Glutamatergic neuron (in vitro differentiated cells): ENCODE results near the gene IL1RAPL2. TPM values are rescaled to one million over a fixed set of nuclear protein-coding genes. Genes with fewer than 3 reads are reported as not detected.
"Not testable (repeated sequence)": the region's sequence is repeated elsewhere in the genome, so short reads cannot be mapped to it uniquely, and the experiment has no call there.

ENCODE experiments used
- DNase-seq: peaks from one replicate; pipeline ENCODE4 v3.0.0; 2022
- H3K27ac Mint-ChIP-seq: one replicate; pipeline ENCODE4 v1.8.0; 2020; ENCODE audit warnings: mild to moderate bottlenecking, mixed read lengths, inconsistent platforms; ENCODE audit not compliant: unreplicated experiment
- H3K27me3 Mint-ChIP-seq: one replicate; pipeline ENCODE4 v1.8.0; 2020; ENCODE audit warnings: mild to moderate bottlenecking, moderate library complexity, mixed read lengths, inconsistent platforms; ENCODE audit not compliant: unreplicated experiment
- H3K36me3 Mint-ChIP-seq: one replicate; pipeline ENCODE4 v1.8.0; 2020; ENCODE audit warnings: mild to moderate bottlenecking, mixed read lengths, inconsistent platforms; ENCODE audit not compliant: unreplicated experiment
- H3K4me1 Mint-ChIP-seq: one replicate; pipeline ENCODE4 v1.8.0; 2020; ENCODE audit warnings: mild to moderate bottlenecking, low read depth, mixed read lengths, inconsistent platforms; ENCODE audit not compliant: unreplicated experiment
- H3K4me3 Mint-ChIP-seq: one replicate; pipeline ENCODE4 v1.8.0; 2020; ENCODE audit warnings: mild to moderate bottlenecking, mixed read lengths, inconsistent platforms; ENCODE audit not compliant: unreplicated experiment
- H3K9me3 Mint-ChIP-seq: one replicate; pipeline ENCODE4 v1.8.0; 2020; ENCODE audit warnings: mild to moderate bottlenecking, moderate library complexity, mixed read lengths, inconsistent platforms; ENCODE audit not compliant: unreplicated experiment
- total RNA-seq: library from RNA; stranded (reverse); fragmentation: NEBNext Ultra II Directional; extraction: Animal tissue kit (Norgen Biotek cat#: 25700); gene quantifications from one replicate; pipeline ENCODE4 v1.2.1, GENCODE V29; 2021; ENCODE audit not compliant: unreplicated experiment
- TF ChIP-seq, protein P1 (sequence below): fragments of 200-600 bp; sonication (generic); IDR thresholded peaks from one replicate; pipeline ENCODE4 v1.5.0; 2021; ENCODE audit not compliant: partially characterized antibody, unreplicated experiment

IL1RAPL2 gene
- total RNA-seq, 1 donor from 2014 or later, result 0.76 TPM

DNA sequence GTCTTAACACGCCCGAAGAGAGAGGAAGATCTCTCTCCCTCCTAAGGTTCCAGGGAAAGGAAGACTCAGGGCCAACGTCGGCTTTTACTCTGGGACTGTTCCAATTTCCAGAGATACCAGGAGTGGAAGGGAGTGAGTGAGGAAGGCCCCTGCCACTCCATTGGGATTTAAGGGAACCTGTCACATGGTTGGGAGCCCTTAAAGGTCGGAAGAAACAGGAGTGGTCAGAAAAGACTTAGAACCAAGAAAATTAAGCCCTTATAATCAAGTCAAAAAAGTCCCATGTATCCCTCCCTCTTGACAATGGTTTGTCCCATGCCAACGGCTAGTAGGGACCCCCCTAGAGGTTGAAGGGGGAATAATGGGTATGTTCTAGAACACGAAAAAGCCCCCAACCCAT, 654.6 kb downstream of the IL1RAPL2 start, which contains the start of gene TEX13A:
TSS of gene TEX13A (minus strand) at position 59 of the 400 bp plus-strand sequence. CDS start 297 bp downstream, outside the sequence.
- DNase-seq, result no peak
- TF ChIP-seq, protein P1, sequence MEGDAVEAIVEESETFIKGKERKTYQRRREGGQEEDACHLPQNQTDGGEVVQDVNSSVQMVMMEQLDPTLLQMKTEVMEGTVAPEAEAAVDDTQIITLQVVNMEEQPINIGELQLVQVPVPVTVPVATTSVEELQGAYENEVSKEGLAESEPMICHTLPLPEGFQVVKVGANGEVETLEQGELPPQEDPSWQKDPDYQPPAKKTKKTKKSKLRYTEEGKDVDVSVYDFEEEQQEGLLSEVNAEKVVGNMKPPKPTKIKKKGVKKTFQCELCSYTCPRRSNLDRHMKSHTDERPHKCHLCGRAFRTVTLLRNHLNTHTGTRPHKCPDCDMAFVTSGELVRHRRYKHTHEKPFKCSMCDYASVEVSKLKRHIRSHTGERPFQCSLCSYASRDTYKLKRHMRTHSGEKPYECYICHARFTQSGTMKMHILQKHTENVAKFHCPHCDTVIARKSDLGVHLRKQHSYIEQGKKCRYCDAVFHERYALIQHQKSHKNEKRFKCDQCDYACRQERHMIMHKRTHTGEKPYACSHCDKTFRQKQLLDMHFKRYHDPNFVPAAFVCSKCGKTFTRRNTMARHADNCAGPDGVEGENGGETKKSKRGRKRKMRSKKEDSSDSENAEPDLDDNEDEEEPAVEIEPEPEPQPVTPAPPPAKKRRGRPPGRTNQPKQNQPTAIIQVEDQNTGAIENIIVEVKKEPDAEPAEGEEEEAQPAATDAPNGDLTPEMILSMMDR, result no peak
- Mint-ChIP-seq H3K4me3 (no peak within 1 kb of the TSS), H3K4me1 (no peaks in the 10 kb centered on the region), H3K9me3 (no peaks in the 10 kb centered on the region), H3K27ac (no peak within 1 kb of the TSS), H3K27me3 (no peaks in the 10 kb centered on the region), H3K36me3 (no peaks in the 10 kb centered on the region)

DNA sequence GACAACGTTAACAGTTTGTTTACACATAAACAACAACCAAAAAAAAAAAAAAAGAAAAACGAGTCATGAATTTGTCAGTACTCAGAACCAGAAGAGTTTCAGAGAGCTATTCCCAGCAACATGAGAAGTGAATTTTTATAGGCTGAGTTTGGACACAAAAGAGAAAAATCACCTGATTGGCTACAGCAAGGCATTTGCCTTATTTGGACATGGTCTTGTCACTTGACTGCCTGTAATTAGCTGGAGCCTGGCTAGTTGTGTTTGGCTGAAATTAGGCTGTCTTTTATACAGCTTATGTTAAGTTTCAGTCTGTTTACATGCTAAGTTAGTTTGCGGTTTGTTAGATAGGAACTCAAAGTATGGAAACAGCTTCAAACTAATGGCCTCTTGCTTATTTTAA, 655.4 kb downstream of the IL1RAPL2 start:
- no peak overlapping the region for H3K27ac Mint-ChIP-seq
- TF ChIP-seq, protein P1, result no peak
- no peaks in the 10 kb centered on the region for H3K9me3 Mint-ChIP-seq
- no peak overlapping the region for H3K4me3 Mint-ChIP-seq
- H3K4me1 Mint-ChIP-seq, result no peaks in the 10 kb centered on the region
- no peaks in the 10 kb centered on the region for H3K27me3 Mint-ChIP-seq
- DNase-seq, result no peak
- H3K36me3 Mint-ChIP-seq, result no peaks in the 10 kb centered on the region

- Mint-ChIP-seq H3K9me3 (no peaks in the 10 kb centered on the region), H3K27ac (no peak overlapping the region), H3K4me3 (no peak overlapping the region), H3K36me3 (no peaks in the 10 kb centered on the region), H3K27me3 (no peaks in the 10 kb centered on the region), H3K4me1 (peaks cover 1% of the 10 kb centered on the region)
- TF ChIP-seq, protein P1, result no peak
- no peak for DNase-seq
Measured at GRCh38 chrX:105226499-105226898, 660.5 kb downstream of the IL1RAPL2 start.

GRCh38 chrX:105228602-105229001, 662.6 kb downstream of the IL1RAPL2 start:
- Mint-ChIP-seq H3K27ac (no peak overlapping the region), H3K9me3 (no peaks in the 10 kb centered on the region), H3K27me3 (no peaks in the 10 kb centered on the region), H3K36me3 (no peaks in the 10 kb centered on the region), H3K4me3 (no peak overlapping the region), H3K4me1 (peaks cover 3% of the 10 kb centered on the region)
- no peak for DNase-seq
- TF ChIP-seq, protein P1, result no peak

DNA sequence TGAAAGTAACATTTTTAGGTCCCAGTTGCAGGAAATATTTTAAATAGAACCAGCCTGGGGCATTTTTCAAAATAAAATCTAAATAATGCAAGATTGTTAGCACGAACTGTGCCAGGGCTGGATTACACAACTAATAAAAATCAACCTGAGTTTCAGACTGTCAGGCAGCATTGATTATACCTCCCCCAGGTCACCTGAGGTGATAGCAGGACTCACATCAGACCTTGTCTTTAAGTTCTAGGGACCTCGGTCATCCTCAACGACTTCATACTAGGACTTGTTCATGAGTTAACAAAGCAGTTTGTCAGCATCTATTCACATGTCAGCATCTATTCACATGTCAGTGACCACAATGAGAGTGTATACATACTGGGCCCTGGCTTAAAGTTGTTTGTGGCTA, 663.1 kb downstream of the IL1RAPL2 start:
- Mint-ChIP-seq H3K27ac (no peak overlapping the region), H3K27me3 (no peaks in the 10 kb centered on the region), H3K4me1 (peaks cover 3% of the 10 kb centered on the region), H3K9me3 (no peaks in the 10 kb centered on the region), H3K36me3 (no peaks in the 10 kb centered on the region), H3K4me3 (no peak overlapping the region)
- DNase-seq, result no peak
- TF ChIP-seq, protein P1, result no peak

DNA sequence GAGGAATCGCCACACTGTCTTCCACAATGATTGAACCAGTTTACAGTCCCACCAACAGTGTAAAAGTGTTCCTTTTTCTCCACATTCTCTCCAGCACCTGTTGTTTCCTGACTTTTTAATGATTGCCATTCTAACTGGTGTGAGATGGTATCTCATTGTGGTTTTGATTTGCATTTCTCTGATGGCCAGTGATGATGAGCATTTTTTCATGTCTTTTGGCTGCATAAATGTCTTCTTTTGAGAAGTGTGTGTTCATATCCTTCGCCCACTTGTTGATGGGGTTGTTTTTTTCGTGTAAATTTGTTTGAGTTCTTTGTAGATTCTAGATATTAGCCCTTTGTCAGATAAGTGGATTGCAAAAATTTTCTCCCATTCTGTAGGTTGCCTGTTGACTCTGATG, 671.4 kb downstream of the IL1RAPL2 start:
- not testable (repeated sequence) for DNase-seq, H3K4me1 Mint-ChIP-seq, H3K4me3 Mint-ChIP-seq, H3K9me3 Mint-ChIP-seq, H3K36me3 Mint-ChIP-seq, H3K27me3 Mint-ChIP-seq, H3K27ac Mint-ChIP-seq
